Stimulated activated CD4-positive, alpha-beta T cell treated with anti-CD3 and anti-CD28 coated beads, Interleukin-1b, Interleukin-23, amount 100 ng/mL, for 4 hours (primary cell): Measurements from ENCODE around the gene MAPK4.

Source experiments
- DNase-seq, 2 donors: peaks; one replicate each; pipeline ENCODE4 v3.0.0-alpha.2; 2020; ENCODE audit warnings: low read depth in 2 of 2

MAPK4 gene

DNA sequence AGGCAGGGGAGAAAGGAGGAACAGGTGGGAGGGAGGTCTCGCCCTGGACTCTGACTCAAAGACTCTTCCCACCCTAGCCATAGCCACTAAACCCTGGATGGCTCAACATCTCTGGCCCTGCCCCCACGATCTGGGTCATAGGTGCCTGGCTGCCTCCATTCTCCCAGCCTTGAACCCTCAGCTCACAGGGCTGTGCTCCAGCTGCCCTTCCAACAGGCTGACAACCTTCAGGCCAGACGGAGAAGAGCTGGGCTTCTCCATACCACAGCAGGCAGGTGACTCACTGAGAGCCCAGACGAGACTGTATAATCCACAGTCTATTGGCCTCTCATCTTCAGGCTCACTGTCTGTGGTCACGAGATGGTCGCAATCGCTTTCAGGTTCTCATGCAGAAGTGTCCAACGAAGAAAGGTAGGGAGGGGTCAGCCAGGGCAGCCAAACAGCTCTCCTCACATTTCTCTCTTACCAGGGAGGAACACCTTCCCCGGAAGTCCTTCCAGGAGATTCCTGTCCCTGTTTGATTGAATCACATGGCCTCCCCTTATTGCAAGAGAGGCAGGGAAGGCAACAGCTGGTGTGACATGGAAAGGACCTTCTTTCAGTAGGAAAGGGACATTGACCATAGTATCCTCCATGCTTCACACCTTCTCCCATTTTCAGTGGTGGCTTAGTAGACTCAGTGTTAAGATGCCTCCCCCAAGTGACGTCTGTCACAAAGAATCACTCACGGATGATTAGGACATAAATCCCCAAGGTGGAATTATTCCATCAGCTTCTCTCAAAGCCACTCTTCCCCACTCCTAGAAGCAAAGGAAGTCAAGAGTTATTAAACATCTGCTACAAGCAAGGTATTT is 159.8 kb downstream of the MAPK4 start:
- no peak for DNase-seq

DNA sequence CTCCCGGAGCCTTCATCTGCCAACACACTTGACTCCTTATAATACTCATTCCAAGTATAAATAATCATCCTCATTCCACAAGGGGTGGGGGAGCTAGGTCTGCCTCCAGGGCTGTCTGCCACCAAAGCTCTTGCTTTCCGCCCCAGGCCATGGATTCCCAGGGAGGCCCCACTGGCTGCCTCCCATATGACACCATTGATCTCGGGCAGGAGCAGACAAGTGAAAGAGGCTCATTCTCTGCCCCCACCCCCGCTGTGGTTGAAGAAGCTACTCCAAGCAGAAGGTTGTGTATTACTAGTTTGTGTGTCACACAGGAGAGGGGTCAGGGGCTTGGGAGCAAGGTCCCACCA is 160.4 kb downstream of the MAPK4 start:
- no peak for DNase-seq

DNA sequence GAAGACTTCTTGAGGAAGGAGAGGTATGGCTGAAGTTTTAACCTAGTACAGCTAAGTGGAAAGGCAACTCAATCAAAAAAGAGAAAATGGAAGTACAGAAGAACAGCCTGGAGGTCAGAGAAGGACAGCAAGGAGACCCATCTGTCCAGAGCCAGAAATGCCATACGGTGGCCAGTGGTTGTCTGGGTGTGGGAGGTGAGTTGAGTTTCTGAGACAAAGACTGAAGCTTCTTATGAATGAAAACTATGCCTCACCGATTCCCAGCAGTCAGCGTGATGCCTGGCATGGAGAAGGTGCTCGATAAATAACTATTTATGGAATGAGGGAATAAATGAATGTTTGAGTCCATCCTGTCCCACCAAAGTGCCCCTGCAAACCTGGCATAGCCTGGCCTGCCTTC is 161.1 kb downstream of the MAPK4 start:
- DNase-seq: no peak

DNA sequence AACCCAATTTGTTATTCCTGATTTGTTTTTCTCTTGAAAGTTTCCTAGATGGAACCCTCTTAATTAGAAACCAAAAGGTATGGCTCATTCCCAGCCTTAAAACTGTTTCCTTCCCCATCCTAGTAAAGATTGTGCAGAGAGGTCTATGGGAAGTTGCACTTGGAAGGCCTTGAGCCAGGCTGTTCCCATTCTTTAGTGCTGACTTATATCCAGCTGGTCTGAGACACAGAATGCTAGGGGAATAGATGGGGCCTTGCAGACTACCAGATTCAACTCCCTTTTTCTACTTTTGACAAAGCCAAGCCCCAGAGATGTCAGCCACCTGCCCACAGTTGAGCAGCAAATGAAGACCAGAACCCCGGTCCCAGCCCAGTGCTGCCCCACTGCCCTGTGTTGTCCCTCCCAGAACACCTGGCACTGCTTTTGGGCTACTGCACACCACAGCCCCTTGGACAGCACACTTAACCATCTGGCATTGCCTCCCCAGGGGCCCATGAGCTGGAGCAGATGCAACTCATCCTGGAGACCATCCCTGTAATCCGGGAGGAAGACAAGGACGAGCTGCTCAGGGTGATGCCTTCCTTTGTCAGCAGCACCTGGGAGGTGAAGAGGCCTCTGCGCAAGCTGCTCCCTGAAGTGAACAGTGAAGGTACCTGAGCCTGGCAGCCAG is 161.7 kb downstream of the MAPK4 start:
- no peak for DNase-seq

DNA sequence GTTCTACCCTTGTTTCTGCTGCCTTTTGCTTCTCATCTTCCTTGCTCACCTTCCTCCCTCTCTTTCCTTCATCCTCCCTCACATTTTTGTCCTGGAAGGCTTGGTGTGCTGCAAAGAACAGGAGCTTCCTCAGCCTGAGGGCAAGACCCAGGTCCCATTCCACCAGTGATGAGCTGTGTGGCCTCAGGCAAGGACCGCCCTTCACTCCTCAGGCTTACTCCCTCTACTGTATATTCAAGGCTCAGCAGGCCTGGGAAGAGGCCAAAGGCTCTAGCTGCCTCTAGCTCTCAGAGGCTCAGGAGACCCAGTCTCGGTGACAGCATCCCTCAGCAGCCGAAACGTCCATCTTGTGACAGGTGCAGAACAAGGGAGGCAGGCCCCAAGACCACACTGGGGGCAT is 162.4 kb downstream of the MAPK4 start:
- DNase-seq: no peak

DNA sequence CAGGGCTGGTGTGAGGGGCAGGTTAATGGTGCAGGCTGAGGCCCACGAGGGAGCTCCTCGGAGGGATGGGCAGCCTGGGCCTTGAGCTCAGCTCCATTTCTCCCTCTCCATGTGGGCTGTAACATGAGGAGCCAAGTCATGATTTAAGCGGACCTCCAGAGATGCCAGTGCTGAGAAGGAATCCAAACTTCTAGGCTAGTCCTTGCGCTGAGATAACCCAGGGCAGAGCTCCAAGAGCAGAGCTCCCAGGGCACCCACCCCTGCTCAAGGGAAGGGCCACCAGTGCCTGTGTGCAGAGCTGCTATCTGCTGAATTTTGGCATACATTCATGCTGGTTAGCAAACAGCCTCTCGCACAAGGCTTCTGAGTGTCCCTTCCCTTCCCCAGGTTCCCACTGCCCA is 164.9 kb downstream of the MAPK4 start:
- no peak for DNase-seq

DNA sequence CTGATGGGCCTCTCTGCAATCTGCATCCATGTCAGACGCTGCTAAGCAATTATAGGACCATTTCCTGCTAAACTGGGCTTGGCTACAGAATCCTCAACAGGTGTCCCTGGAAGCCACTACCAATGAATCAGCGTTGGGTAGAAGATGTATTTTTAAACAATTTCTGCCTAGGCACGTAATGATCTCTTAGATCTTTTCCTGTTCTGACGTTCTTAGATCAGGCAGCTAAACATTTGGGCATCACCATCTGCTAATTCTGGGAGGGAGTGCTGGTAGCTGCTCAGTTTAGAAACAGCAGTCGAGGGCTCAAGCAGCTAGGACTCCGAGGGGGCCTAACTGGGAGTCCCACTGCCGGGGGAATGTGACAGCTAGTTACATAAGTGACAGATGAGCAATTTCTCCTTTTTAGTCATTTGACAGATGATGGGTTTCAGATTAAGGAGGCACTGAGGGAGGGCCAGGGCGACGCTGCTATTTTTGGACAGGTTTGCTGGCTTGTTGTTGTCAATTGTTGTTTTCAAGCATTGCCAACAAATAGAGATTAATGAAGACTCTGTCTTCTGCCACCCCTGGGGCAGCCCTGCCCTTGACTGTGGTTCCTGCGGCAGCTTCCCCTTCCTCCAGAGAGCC is 167.2 kb downstream of the MAPK4 start:
- no peak for DNase-seq

DNA sequence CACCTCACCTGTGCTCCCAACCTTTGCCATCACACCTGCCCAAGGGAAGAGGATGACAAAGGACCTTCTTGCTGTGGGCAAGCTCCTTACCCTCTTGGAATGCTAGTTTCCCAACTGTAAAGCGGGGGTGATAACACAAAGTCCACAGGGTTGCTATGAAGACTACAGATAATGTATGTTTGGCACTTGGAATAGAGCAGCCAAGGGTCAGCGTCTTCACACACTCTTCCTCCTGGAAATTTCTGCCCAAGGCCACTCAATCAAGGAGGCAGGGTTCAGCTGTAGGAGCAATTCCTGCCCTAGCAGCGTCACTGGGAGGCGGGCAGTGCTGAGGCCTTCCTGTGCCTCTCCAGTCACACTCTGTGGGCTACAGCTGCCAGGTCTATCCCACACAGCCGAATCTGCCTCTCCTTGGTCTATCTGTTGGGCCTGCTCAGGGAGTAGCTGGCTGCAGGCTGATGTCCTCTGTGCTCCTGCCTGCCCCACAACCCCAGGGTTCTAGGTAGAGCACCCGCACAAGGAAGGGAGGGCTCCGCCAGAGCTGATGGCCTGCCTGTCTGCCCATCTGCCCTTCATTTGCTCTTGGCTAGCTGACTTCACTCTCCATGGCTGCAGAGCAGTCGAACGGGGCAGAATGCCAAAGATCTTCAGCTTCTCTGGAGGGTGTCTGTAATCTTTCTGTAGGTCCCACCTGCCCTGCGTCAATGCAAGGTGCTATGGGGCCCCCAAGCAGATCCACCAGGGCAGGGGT is 168.0 kb downstream of the MAPK4 start:
- no peak for DNase-seq

DNA sequence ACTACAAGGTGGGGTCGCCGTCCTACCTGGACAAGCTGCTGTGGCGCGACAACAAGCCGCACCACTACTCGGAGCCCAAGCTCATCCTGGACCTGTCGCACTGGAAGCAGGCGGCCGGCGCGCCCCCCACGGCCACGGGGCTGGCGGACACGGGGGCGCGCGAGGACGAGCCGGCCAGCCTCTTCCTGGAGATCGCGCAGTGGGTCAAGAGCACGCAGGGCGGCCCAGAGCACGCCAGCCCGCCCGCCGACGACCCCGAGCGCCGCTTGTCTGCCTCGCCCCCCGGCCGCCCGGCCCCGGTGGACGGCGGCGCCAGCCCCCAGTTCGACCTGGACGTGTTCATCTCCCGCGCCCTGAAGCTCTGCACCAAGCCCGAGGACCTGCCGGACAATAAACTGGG is 169.5 kb downstream of the MAPK4 start:
- no peak for DNase-seq

DNA sequence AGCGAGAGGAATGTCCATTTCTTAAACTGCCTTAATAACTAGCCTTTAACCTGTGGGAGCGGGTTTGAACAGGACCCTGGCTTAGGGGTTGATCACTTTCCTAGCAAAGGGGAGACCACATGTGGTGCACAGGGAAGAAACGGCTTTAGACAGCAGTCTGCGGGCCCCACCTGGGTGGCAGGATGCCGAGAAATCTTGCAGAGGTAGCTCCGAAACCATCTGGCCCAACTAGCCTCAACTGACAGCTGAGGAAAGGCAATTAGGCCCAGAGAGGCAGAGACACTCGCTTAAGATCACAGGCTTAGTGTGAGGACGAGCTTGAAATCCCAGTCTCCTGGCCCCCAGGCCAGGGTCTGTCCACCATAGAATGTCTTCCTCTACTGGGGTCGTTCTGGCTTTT is 170.1 kb downstream of the MAPK4 start:
- DNase-seq: no peak

DNA sequence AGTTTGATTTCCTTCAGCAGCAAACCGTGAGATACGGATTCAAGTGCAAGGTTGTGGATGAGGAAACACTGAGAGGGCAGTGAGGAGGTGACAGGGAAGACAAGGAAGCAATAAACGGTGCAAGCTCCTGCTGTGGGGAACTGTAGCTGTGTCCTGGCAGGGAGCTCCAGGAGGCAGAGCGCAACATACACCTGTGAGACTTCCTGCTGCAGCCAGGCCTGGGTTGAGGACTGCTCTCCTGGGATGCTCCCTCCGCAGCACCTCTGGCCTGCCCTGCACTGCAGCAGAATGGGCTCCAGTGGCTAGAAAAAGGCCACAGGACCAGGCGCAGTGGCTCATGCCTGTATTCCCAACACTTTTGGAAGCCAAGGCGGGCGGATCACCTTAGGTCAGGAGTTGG is 174.5 kb downstream of the MAPK4 start:
- DNase-seq: no peak

DNA sequence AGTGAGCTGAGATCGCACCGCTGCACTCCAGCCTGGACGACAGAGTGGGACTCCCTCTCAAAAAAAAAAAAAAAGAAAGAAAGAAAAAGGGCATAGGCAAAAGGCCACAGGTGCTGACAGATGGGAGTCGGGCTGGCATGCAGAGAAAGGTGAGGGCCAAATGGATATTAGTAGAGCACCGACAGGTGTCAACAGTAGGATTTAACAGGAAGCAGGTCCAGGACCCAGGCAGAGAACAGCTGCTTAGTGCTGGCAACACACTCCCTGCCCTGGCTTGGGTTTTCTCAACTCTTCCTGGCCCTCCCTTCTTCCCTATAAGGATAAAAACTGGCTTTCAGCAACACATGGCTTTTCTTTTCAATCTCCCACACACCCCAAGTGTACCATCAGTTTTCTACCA is 175.0 kb downstream of the MAPK4 start:
- no peak for DNase-seq

DNA sequence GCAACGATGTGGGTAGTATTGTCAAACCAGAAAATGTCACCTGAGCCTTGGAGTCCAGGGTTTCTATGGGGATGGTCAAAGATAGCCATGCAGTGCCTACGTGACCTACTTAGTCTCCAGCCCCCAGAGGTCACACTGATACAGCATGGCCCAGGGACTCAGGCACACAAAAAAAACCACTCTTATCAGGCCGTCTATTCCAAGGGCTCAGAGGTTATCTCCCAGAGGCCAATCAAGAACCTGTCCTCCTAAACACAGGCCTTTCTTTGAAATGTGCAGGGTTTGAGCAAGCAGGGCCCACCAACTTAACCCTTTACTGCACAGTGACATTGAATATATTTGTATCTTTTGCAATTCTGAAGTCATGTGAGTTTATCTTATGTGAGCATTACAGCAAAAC is 177.2 kb downstream of the MAPK4 start:
- no peak for DNase-seq

DNA sequence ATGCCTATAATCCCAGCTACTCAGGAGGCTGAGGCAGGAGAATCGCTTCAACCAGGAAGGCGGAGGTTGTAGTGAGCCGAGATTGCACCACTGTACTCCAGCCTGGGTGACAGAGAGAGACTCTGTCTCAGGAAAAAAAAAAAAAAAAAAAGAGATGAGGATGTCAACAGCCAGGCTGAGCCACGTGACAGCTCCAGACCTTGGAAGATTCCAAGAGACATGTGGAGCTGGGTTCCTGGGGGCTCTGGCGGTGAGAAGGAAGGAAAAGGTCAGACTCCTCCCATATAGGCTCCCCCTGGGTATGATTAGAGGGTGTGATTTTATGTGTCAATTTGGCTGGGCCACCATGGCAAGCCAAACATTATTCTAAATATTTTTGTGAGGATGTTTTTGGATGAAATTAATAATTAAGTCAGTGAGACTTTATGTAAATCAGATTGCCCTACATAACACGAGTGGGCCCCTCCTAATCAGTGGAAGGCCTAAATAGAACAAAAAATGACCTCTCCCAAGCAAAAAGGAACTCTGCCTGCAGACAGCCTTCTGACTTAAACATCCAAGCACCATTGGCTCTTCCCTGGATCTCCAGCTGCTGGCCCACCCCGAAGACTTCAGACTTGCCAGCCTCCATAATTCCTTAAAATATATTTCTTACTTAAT is 178.3 kb downstream of the MAPK4 start:
- no peak for DNase-seq

DNA sequence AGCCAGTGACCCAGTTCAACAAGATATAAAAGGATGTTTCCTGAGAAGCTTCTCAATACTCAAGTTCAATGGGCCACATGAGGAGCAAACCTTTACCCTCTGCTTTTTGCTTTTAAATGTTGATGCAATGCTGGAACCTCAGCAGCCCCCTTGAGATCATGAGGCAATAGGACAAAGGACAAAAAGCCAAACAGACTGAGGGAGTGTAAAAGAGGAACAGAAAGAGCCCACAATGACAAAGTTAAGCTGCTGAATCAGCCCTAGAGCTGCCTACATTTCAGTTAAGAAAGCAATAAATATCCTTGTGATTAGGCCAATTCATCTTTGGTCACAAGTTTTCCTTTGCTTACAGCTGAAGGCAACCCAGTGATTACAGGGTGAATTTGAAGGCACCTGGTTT is 183.1 kb downstream of the MAPK4 start:
- DNase-seq: no peak

DNA sequence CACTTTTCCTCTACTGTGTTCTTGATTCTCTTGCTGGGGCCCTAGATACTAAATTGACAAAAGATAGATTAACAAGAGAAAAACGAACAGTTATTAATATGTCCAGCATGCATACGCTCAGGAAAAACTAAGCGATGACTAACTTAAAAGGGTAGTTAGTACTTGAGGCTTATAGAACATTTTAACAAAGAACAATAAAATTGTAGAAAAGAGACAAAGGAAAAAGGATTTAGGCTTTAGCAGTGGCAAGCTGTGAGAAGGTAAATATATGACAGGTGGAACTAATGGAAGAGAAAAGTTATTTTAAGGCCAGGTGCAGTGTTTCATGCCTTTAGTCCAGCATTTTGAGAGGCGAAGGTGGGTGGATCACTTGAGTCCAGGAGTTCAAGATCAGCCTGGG is 184.4 kb downstream of the MAPK4 start:
- no peak for DNase-seq

DNA sequence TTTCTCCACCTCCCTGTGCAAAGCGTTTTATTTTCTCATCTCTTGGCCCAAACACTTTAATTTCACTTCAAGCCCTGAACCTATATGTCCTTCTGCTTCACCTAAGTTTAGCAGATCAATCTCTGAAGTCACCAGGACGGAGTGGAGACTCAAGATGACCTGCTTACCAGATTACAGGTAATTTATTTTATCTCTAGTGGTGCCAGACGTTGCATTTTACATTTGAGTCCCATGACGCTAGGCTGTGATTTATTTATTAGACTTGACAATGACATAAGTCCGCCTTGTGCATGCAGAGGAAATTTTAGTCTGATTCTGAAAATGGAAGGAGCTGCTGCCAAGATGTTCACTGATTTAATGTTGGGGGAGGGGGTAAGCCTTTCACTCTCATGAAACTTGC is 186.1 kb downstream of the MAPK4 start:
- no peak for DNase-seq

DNA sequence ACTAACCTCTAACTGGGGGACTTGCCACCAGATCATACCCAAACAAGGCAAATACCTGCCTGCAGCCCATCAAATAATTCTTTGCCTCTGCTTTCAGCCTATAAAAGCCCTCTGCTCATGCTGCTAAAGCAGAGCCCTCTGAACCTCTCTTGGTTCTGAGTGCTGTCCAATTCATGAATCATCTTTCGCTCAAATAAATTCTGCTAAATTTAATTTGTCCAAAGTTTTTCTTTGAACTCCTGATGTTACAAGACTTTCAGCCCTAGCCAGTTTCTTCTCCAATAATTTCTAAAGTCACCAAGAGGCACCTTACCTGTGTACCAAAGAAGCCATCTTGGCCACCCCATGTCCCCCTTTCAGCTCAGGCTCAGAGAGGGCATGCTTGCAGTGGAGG is 188.0 kb downstream of the MAPK4 start:
- no peak for DNase-seq

DNA sequence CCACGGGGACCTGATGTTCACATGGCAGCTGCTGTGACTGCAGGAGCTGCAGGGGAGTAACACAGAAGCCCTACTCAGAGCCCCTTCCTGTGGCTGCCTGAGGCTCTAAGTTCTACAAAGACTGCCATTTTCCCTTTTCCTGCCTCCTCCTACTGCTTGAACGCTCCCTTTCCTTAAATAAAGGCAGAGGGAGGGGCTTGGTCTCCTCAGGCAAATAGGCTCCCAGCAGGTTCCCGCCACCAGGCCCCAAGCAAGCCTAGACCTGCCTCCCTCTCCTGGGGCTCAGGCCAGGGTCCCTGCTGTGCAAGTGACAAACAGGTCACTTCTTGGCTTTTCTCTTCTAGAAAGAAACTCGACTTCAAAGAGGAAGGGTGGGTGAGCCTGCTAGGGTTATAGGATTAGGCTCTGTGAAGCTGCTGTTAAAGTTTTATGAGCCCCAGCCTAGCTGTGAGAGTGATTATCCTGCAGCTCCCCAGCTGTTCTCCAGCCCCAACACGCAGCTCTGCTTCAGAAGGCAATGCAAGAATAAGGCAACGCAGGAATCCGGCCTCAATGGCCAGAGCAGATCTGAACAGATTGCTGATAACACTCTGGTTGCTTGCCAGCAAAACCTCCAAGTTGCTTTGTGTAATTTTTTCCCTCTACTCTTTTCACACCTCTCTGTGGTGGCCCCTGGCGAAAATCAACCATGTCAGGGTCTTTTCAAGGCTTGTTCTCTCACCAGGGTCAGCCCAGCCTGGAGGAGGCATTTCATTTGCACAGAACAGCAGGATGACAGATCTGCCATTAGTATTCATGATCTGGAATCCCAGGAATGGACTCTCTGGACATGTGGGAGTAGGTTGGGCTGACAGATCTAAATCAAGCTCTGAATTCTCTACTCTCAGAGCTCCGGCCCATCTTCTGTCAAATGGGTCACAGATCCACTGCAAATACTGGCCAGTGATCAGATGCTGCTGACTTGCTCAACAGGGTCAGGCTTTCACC is 188.6 kb downstream of the MAPK4 start:
- no peak for DNase-seq

DNA sequence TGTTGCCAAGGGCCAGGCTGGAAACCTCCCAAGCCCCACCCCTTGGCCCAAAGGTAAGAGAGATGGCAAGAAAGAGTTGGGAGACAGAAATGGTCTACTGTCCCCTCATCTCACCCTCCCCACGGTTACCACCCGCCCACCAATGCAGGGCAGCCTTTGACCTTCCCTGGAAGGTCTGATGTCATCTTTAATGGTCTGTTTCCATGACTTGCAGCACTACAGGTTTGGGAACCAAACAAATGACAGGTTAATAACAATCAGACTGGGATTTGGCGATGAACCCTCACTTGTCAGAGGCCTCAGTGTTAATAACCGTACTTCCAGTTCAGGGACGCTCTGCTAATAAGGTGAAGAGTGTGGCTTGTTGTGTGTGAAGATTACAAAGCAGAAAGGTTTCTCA is 189.5 kb downstream of the MAPK4 start:
- DNase-seq: no peak

DNA sequence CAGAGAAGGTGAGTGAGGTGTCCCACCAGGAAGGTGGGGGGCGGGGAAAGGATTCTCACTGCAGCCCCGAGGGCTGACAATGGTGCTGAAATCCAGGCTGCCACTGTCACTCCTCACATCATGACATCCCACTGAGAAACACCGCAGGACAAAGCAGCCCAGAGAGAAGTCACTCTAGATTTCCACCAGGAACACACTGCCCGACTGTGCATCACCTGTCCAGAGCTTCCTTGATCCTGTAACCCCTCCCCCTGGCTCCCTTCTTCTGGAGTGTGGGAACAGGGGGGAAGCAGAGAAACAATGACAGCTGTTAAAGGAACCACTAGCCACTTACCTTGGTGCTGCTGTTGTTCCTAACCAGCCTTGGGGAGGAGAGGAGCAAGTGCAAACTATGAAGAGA is 190.1 kb downstream of the MAPK4 start:
- DNase-seq: no peak
